Measurements from ENCODE around the gene SYAP1. TPM values are rescaled to one million over a fixed set of nuclear protein-coding genes. Genes with fewer than 3 reads are reported as not detected.
A peak's percentile ranks its signal among the peaks of the same experiment; 100 is the strongest.

SYAP1 gene
- total and polyA plus RNA-seq, 7 experiments from 2014 or later = 13.6 to 36.9 (median 15.6) TPM

DNA sequence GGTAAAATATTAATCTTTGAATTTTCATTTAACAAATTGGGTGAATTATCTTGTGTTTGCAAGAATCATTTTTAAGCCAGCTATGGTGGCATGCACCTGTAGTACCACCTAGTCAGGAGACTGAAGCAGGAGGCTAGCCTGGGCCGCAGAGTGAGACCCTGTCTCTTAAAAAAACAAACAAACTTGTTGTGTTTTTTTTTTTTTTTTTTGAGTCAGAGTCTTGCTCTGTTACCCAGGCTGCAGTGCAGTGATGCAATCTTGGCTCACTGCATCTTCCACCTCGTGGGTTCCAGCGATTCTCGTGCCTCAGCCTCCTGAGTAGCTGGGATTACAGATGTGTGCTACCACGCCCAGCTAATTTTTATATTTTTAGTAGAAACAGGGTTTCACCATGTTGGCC lies 69.1 kb downstream of the SYAP1 start:
- no peaks in the 10 kb centered on the region for H3K27me3 ChIP-seq (ENCODE audit: control insufficient read depth in 2 of 2, insufficient read depth in 2 of 2, low read length in 2 of 2)
- intact Hi-C loops (cut with micrococcal nuclease) = loop anchor here in 1 of 2 donors (5.0 kb wide), 2 partner anchors 39 to 1639 kb away; partner anchors contain the start of gene CDKL5
- H3K27me3 Mint-ChIP-seq = no peaks in the 10 kb centered on the region
- H3K4me3 Mint-ChIP-seq = peak overlapping the region in 6 of 10 donors; percentile 71 to 89 (median 76)
- H3K36me3 Mint-ChIP-seq = peaks cover 0 to 15% (median 0%) of the 10 kb centered on the region in 5 donors
- no peaks in the 10 kb centered on the region for H3K9me3 ChIP-seq (ENCODE audit: control insufficient read depth in 2 of 3, low read length in 3 of 3)
- peaks cover 0 to 3% of the 10 kb centered on the region in 2 donors for H3K4me1 ChIP-seq (ENCODE audit: control insufficient read depth in 2 of 2, insufficient read depth in 2 of 2, low read length in 2 of 2)
- DNase-seq = no peak
- POLR2A ChIA-PET = no interaction called here
- peaks cover 0 to 8% (median 0%) of the 10 kb centered on the region in 3 experiments for H3K36me3 ChIP-seq (ENCODE audit: control insufficient read depth in 2 of 3, insufficient read depth in 3 of 3, low read length in 3 of 3)
- H3K9me3 Mint-ChIP-seq = no peaks in the 10 kb centered on the region
- H3K4me1 Mint-ChIP-seq = peaks cover 4 to 42% (median 12%) of the 10 kb centered on the region in 7 donors
- CTCF ChIA-PET = no interaction called here
- H3K27ac Mint-ChIP-seq = peak overlapping the region in 1 of 9 donors; percentile 64
- no peak for ATAC-seq
- H3K27ac ChIP-seq (ENCODE audit: low read depth, low read length) = no peak overlapping the region
- no peak overlapping the region for H3K4me3 ChIP-seq (ENCODE audit: low read length)

DNA sequence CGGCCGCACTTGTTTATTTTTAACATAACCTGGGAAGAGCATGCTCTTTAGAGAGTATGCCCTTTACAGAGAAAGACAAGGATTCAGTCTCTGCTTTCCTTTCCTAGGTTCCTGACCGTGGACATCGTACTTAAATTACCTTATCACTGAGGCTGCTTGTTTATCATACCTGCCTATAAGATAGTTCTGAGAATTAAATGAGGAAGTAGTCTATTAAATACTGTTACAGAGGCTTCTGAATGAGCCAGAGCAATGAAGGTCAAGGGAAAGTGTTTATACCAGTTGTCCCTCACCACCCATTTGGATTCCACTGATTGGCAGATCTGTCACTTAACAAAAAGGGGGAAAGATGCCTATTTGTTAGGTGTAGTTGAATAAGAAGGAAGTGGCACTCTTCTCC lies 76.9 kb downstream of the SYAP1 start:
- H3K4me1 Mint-ChIP-seq = peaks cover 0 to 25% (median 5%) of the 10 kb centered on the region in 7 donors
- H3K36me3 ChIP-seq (ENCODE audit: control insufficient read depth in 2 of 3, insufficient read depth in 3 of 3, low read length in 3 of 3) = peaks cover 0 to 6% (median 4%) of the 10 kb centered on the region in 3 experiments
- no peaks in the 10 kb centered on the region for H3K4me1 ChIP-seq (ENCODE audit: control insufficient read depth in 2 of 2, insufficient read depth in 2 of 2, low read length in 2 of 2)
- no peaks in the 10 kb centered on the region for H3K27me3 ChIP-seq (ENCODE audit: control insufficient read depth in 2 of 2, insufficient read depth in 2 of 2, low read length in 2 of 2)
- H3K4me3 ChIP-seq (ENCODE audit: low read length) = no peak overlapping the region
- peaks cover 0 to 46% (median 4%) of the 10 kb centered on the region in 5 donors for H3K36me3 Mint-ChIP-seq
- ChIA-PET CTCF (no interaction called here), POLR2A (no interaction called here)
- H3K27ac ChIP-seq (ENCODE audit: low read depth, low read length) = no peak overlapping the region
- H3K27ac Mint-ChIP-seq = peak overlapping the region in 1 of 9 donors; percentile 14
- DNase-seq (no peak), ATAC-seq (no peak)
- no peaks in the 10 kb centered on the region for H3K27me3 Mint-ChIP-seq
- intact Hi-C loops (cut with micrococcal nuclease) = no loop called here
- H3K9me3 Mint-ChIP-seq = no peaks in the 10 kb centered on the region
- H3K9me3 ChIP-seq (ENCODE audit: control insufficient read depth in 2 of 3, low read length in 3 of 3) = no peaks in the 10 kb centered on the region
- no peak overlapping the region for H3K4me3 Mint-ChIP-seq

DNA sequence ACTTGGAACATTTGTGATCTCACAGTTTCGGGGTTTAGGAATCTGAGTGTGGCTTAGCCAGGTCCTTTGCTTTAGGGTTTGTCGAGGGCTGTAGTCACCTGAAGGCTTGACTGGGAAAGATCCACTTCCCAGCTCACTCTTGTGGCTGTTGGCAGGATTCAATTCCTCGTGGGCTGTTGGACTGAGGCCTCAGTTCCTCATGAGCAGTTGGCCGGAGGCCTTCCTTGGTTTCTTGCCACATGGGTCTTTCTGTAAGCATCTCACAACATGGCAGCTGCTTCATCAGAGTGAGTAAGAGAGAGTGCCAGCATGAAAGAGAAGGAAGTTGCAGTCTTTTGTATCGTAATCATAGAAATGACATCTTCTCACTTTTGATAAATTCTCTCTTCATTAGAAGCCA lies 77.9 kb downstream of the SYAP1 start:
- Histone ChIP-seq H3K27me3 (ENCODE audit: control insufficient read depth in 2 of 2, insufficient read depth in 2 of 2, low read length in 2 of 2) (no peaks in the 10 kb centered on the region), H3K9me3 (ENCODE audit: control insufficient read depth in 2 of 3, low read length in 3 of 3) (no peaks in the 10 kb centered on the region), H3K27ac (ENCODE audit: low read depth, low read length) (no peak overlapping the region), H3K4me3 (ENCODE audit: low read length) (no peak overlapping the region), H3K4me1 (ENCODE audit: control insufficient read depth in 2 of 2, insufficient read depth in 2 of 2, low read length in 2 of 2) (no peaks in the 10 kb centered on the region), H3K36me3 (ENCODE audit: control insufficient read depth in 2 of 3, insufficient read depth in 3 of 3, low read length in 3 of 3) (peaks cover 0 to 6% (median 4%) of the 10 kb centered on the region in 3 experiments)
- POLR2A ChIA-PET = no interaction called here
- intact Hi-C loops (cut with micrococcal nuclease) = no loop called here
- Mint-ChIP-seq H3K4me1 (peaks cover 0 to 20% (median 4%) of the 10 kb centered on the region in 7 donors), H3K27me3 (no peaks in the 10 kb centered on the region), H3K9me3 (no peaks in the 10 kb centered on the region), H3K27ac (no peak overlapping the region), H3K36me3 (peaks cover 0 to 48% (median 4%) of the 10 kb centered on the region in 5 donors), H3K4me3 (no peak overlapping the region)
- DNase-seq (no peak), ATAC-seq (peak; percentile 40)
- CTCF ChIA-PET = no interaction called here

DNA sequence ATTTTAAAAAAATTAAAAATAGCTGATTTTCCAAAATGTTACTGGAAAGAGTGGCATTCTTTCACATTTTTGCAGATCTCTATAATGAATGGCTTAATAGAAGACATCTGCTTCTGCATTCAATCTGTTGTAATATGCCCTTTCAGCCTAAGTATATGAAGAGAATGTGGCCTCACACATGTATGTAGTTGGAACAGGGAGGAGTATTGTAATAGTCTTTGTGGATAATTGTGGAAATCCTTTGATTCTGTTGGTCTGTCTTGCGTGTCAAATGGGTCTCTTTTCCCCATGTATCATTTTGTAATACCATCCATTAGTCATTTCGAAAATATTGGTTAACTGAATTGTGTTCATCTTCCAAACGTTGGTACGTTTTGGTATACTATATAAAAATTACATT lies 78.4 kb downstream of the SYAP1 start:
- Histone ChIP-seq H3K27me3 (ENCODE audit: control insufficient read depth in 2 of 2, insufficient read depth in 2 of 2, low read length in 2 of 2) (no peaks in the 10 kb centered on the region), H3K9me3 (ENCODE audit: control insufficient read depth in 2 of 3, low read length in 3 of 3) (no peaks in the 10 kb centered on the region), H3K4me3 (ENCODE audit: low read length) (no peak overlapping the region), H3K36me3 (ENCODE audit: control insufficient read depth in 2 of 3, insufficient read depth in 3 of 3, low read length in 3 of 3) (peaks cover 0 to 6% (median 4%) of the 10 kb centered on the region in 3 experiments), H3K27ac (ENCODE audit: low read depth, low read length) (no peak overlapping the region), H3K4me1 (ENCODE audit: control insufficient read depth in 2 of 2, insufficient read depth in 2 of 2, low read length in 2 of 2) (no peaks in the 10 kb centered on the region)
- H3K36me3 Mint-ChIP-seq = peaks cover 0 to 51% (median 4%) of the 10 kb centered on the region in 5 donors
- ATAC-seq (no peak), DNase-seq (no peak)
- no peak overlapping the region for H3K27ac Mint-ChIP-seq
- H3K27me3 Mint-ChIP-seq = no peaks in the 10 kb centered on the region
- H3K4me1 Mint-ChIP-seq = peaks cover 0 to 22% (median 4%) of the 10 kb centered on the region in 7 donors
- no peak overlapping the region for H3K4me3 Mint-ChIP-seq
- POLR2A ChIA-PET = no interaction called here
- intact Hi-C loops (cut with micrococcal nuclease) = no loop called here
- CTCF ChIA-PET = no interaction called here
- H3K9me3 Mint-ChIP-seq = no peaks in the 10 kb centered on the region

DNA sequence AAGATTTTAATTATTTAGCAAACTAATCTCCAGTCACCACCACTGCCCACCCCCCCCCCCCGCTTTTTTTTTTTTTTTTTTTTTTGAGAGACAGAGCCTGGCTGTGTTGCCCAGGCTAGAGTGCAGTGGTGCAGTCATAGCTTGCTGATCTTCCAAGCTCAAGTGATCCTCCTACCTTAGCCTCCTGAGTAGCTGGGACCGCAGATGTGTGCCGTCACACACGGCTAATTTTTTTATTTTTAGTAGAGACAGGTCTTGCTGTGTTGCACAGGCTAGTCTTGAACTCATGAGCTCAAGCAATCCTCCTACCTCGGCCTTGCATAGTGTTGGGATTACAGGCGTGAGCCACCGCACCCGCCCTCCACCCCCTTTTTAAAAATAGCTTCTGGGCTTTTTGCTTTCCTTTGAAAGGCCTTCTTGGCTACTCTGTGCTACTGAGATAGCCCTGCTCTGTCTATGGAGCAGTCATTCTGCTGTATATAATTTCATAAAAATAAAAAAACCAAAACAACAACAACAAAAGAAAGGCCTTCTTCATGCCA lies 85.6 kb downstream of the SYAP1 start:
- CTCF ChIA-PET = no interaction called here
- no peaks in the 10 kb centered on the region for H3K9me3 ChIP-seq (ENCODE audit: control insufficient read depth in 2 of 3, low read length in 3 of 3)
- DNase-seq (no peak), ATAC-seq (no peak)
- no peak overlapping the region for H3K4me3 ChIP-seq (ENCODE audit: low read length)
- no peaks in the 10 kb centered on the region for H3K27me3 ChIP-seq (ENCODE audit: control insufficient read depth in 2 of 2, insufficient read depth in 2 of 2, low read length in 2 of 2)
- H3K9me3 Mint-ChIP-seq = no peaks in the 10 kb centered on the region
- H3K27ac ChIP-seq (ENCODE audit: low read depth, low read length) = no peak overlapping the region
- POLR2A ChIA-PET = no interaction called here
- peaks cover 0 to 42% (median 3%) of the 10 kb centered on the region in 5 donors for H3K36me3 Mint-ChIP-seq
- intact Hi-C loops (cut with micrococcal nuclease) = no loop called here
- H3K36me3 ChIP-seq (ENCODE audit: control insufficient read depth in 2 of 3, insufficient read depth in 3 of 3, low read length in 3 of 3) = no peaks in the 10 kb centered on the region
- H3K4me3 Mint-ChIP-seq = no peak overlapping the region
- no peaks in the 10 kb centered on the region for H3K27me3 Mint-ChIP-seq
- no peaks in the 10 kb centered on the region for H3K4me1 ChIP-seq (ENCODE audit: control insufficient read depth in 2 of 2, insufficient read depth in 2 of 2, low read length in 2 of 2)
- peaks cover 5 to 37% (median 26%) of the 10 kb centered on the region in 7 donors for H3K4me1 Mint-ChIP-seq
- H3K27ac Mint-ChIP-seq = no peak overlapping the region

DNA sequence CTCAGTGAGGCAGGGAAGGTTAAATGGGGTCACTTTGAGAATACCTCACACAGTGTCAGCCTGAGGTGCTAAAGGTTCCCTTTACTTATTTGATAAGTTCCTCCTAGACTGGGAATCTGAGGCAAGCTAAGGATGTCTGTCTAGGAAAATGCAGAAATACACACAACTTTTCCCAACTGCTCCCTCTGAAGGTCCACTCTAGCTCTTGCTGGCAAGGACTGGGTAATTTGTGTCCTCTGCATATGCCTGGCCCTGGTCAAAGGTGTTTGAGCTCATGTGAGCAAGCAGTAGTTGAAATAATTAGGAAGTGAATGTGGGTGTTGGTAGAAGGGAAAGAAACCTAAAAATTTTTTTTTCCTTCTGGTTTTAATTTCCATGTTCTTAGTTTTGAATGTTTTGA lies 88.1 kb downstream of the SYAP1 start:
- Histone ChIP-seq H3K4me3 (ENCODE audit: low read length) (no peak overlapping the region), H3K36me3 (ENCODE audit: control insufficient read depth in 2 of 3, insufficient read depth in 3 of 3, low read length in 3 of 3) (no peaks in the 10 kb centered on the region), H3K27ac (ENCODE audit: low read depth, low read length) (no peak overlapping the region), H3K27me3 (ENCODE audit: control insufficient read depth in 2 of 2, insufficient read depth in 2 of 2, low read length in 2 of 2) (no peaks in the 10 kb centered on the region), H3K9me3 (ENCODE audit: control insufficient read depth in 2 of 3, low read length in 3 of 3) (no peaks in the 10 kb centered on the region), H3K4me1 (ENCODE audit: control insufficient read depth in 2 of 2, insufficient read depth in 2 of 2, low read length in 2 of 2) (no peaks in the 10 kb centered on the region)
- ChIA-PET POLR2A (no interaction called here), CTCF (interaction anchor here (0.5 kb wide), 1 partner anchor 862 kb away, joined by 3 read pairs; no protein-coding TSS in a partner anchor)
- ATAC-seq (no peak), DNase-seq (no peak)
- Mint-ChIP-seq H3K27me3 (no peaks in the 10 kb centered on the region), H3K36me3 (peaks cover 0 to 32% (median 2%) of the 10 kb centered on the region in 5 donors), H3K9me3 (no peaks in the 10 kb centered on the region), H3K4me3 (peak overlapping the region in 2 of 10 donors; percentile 9 to 38), H3K27ac (peak overlapping the region in 2 of 9 donors; percentile 64 to 67), H3K4me1 (peaks cover 5 to 34% (median 29%) of the 10 kb centered on the region in 7 donors)
- intact Hi-C loops (cut with micrococcal nuclease) = no loop called here

DNA sequence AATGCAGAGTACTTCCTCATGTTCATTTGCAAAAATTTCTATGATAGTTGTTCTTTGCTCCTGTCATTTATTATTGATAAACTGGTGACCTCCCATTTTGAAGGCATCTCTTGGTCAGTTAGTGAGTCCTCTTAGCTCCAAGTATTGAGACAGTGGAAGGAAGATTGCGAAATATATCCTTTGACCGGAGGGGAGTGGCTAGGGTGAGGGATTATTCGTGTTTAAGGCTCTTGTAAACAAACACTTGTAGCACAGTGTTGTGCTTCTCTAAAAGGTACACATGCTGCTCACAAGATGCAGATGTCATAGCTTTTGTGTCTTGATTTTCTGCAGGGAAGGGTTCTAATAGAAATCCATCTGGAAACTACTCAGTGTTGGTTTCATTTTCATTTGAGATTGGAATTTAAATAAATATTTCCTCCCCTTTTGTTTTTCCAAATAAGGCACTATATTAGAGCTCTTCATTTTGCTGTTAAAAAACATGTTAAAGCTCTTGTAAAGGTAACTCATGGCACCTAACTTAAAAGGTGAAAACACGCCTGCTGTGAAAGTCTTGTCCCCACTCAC lies 88.6 kb downstream of the SYAP1 start:
- CTCF ChIA-PET = interaction anchor here (0.5 kb wide), 1 partner anchor 861 kb away, joined by 3 read pairs; no protein-coding TSS in a partner anchor
- H3K9me3 ChIP-seq (ENCODE audit: control insufficient read depth in 2 of 3, low read length in 3 of 3) = no peaks in the 10 kb centered on the region
- no peak overlapping the region for H3K27ac ChIP-seq (ENCODE audit: low read depth, low read length)
- H3K36me3 Mint-ChIP-seq = peaks cover 0 to 32% (median 4%) of the 10 kb centered on the region in 5 donors
- peak overlapping the region in 1 of 10 donors; percentile 38 for H3K4me3 Mint-ChIP-seq
- H3K4me1 ChIP-seq (ENCODE audit: control insufficient read depth in 2 of 2, insufficient read depth in 2 of 2, low read length in 2 of 2) = no peaks in the 10 kb centered on the region
- H3K27me3 ChIP-seq (ENCODE audit: control insufficient read depth in 2 of 2, insufficient read depth in 2 of 2, low read length in 2 of 2) = no peaks in the 10 kb centered on the region
- peak overlapping the region in 2 of 9 donors; percentile 64 to 67 for H3K27ac Mint-ChIP-seq
- intact Hi-C loops (cut with micrococcal nuclease) = no loop called here
- peaks cover 5 to 33% (median 29%) of the 10 kb centered on the region in 7 donors for H3K4me1 Mint-ChIP-seq
- POLR2A ChIA-PET = no interaction called here
- no peak for DNase-seq
- no peaks in the 10 kb centered on the region for H3K36me3 ChIP-seq (ENCODE audit: control insufficient read depth in 2 of 3, insufficient read depth in 3 of 3, low read length in 3 of 3)
- no peak overlapping the region for H3K4me3 ChIP-seq (ENCODE audit: low read length)
- ATAC-seq = no peak
- H3K9me3 Mint-ChIP-seq = no peaks in the 10 kb centered on the region
- H3K27me3 Mint-ChIP-seq = no peaks in the 10 kb centered on the region
